Nephron progenitor cell (in vitro differentiated cells): ENCODE data around the gene LMNB1.
A peak's percentile ranks its signal among the peaks of the same experiment; 100 is the strongest.

Source experiments
- DNase-seq: peaks from one replicate; pipeline ENCODE4 v3.0.0; 2021
- H3K27ac Mint-ChIP-seq: 2 replicates; pipeline ENCODE4 v1.8.0; 2021; ENCODE audit warnings: mild to moderate bottlenecking, moderate library complexity, mixed read lengths
- H3K27me3 Mint-ChIP-seq: 2 replicates; pipeline ENCODE4 v1.8.0; 2021; ENCODE audit warnings: mild to moderate bottlenecking, low read depth, mixed read lengths; ENCODE audit not compliant: poor library complexity
- H3K36me3 Mint-ChIP-seq: 2 replicates; pipeline ENCODE4 v1.8.0; 2021; ENCODE audit warnings: low read depth, mixed read lengths
- H3K4me1 Mint-ChIP-seq: 2 replicates; pipeline ENCODE4 v1.8.0; 2021; ENCODE audit warnings: mixed read lengths
- H3K4me3 Mint-ChIP-seq: 2 replicates; pipeline ENCODE4 v1.8.0; 2021; ENCODE audit warnings: mild to moderate bottlenecking, moderate library complexity, mixed read lengths
- H3K9me3 Mint-ChIP-seq: 2 replicates; pipeline ENCODE4 v1.8.0; 2021; ENCODE audit warnings: mild to moderate bottlenecking, moderate library complexity, mixed read lengths
- CTCF ChIP-seq: fragments of 200-600 bp; sonication (generic); IDR thresholded peaks from 2 replicates; pipeline ENCODE4 v1.5.0; 2021; ENCODE audit warnings: antibody characterized with exemption

LMNB1 gene

GRCh38 chr5:126857472-126858410 is 80.8 kb downstream of the LMNB1 start:
- TF ChIP-seq CTCF: no peak
- no peak for DNase-seq
- peaks cover 35% of the 10 kb centered on the region for H3K4me1 Mint-ChIP-seq
- H3K4me3 Mint-ChIP-seq: no peak overlapping the region
- peak overlapping the region; percentile 54 for H3K27ac Mint-ChIP-seq
- peaks cover 49% of the 10 kb centered on the region for H3K36me3 Mint-ChIP-seq
- peaks cover 4% of the 10 kb centered on the region for H3K27me3 Mint-ChIP-seq
- H3K9me3 Mint-ChIP-seq: peaks cover 8% of the 10 kb centered on the region

- Mint-ChIP-seq H3K9me3 (peaks cover 7% of the 10 kb centered on the region), H3K27ac (no peak overlapping the region), H3K36me3 (peaks cover 43% of the 10 kb centered on the region), H3K4me1 (peaks cover 28% of the 10 kb centered on the region), H3K4me3 (no peak overlapping the region), H3K27me3 (peaks cover 4% of the 10 kb centered on the region)
- no peak for DNase-seq
- no peak for TF ChIP-seq CTCF
Observed at GRCh38 chr5:126858441-126858840, 81.5 kb downstream of the LMNB1 start.

- H3K36me3 Mint-ChIP-seq: peaks cover 20% of the 10 kb centered on the region
- H3K27ac Mint-ChIP-seq: peak overlapping the region; percentile 43
- no peaks in the 10 kb centered on the region for H3K9me3 Mint-ChIP-seq
- peaks cover 12% of the 10 kb centered on the region for H3K4me1 Mint-ChIP-seq
- no peaks in the 10 kb centered on the region for H3K27me3 Mint-ChIP-seq
- DNase-seq: no peak
- TF ChIP-seq CTCF: no peak
- no peak overlapping the region for H3K4me3 Mint-ChIP-seq
Observed at GRCh38 chr5:126863402-126863801, 86.5 kb downstream of the LMNB1 start.

GRCh38 chr5:126864042-126864688 is 87.2 kb downstream of the LMNB1 start:
- DNase-seq: no peak
- H3K27me3 Mint-ChIP-seq: no peaks in the 10 kb centered on the region
- H3K4me1 Mint-ChIP-seq: peaks cover 20% of the 10 kb centered on the region
- H3K4me3 Mint-ChIP-seq: no peak overlapping the region
- TF ChIP-seq CTCF: no peak
- no peaks in the 10 kb centered on the region for H3K9me3 Mint-ChIP-seq
- no peak overlapping the region for H3K27ac Mint-ChIP-seq
- peaks cover 14% of the 10 kb centered on the region for H3K36me3 Mint-ChIP-seq

GRCh38 chr5:126865299-126865698 is 88.4 kb downstream of the LMNB1 start:
- Mint-ChIP-seq H3K36me3 (peaks cover 10% of the 10 kb centered on the region), H3K27ac (no peak overlapping the region), H3K27me3 (no peaks in the 10 kb centered on the region), H3K4me3 (no peak overlapping the region), H3K4me1 (peaks cover 31% of the 10 kb centered on the region), H3K9me3 (no peaks in the 10 kb centered on the region)
- DNase-seq: no peak
- TF ChIP-seq CTCF: no peak
